Endodermal cell (in vitro differentiated cells): ENCODE measurements around the gene GALNT6. TPM values are rescaled to one million over a fixed set of nuclear protein-coding genes. Genes with fewer than 3 reads are reported as not detected.

Experiments
- DNase-seq: peaks from one replicate; pipeline ENCODE4 v3.0.0-alpha.2; 2017
- H3K27ac ChIP-seq: 2 replicates; pipeline ENCODE4 v1.5.1; 2013; ENCODE audit warnings: mild to moderate bottlenecking, low read depth, low read length, moderate library complexity
- H3K27me3 ChIP-seq: 2 replicates; pipeline ENCODE4 v1.6.1; 2013; ENCODE audit warnings: mild to moderate bottlenecking, low read length, moderate library complexity; ENCODE audit not compliant: insufficient read depth, control insufficient read depth, poor library complexity, severe bottlenecking
- H3K36me3 ChIP-seq: 2 replicates; pipeline ENCODE4 v1.7.0; 2013; ENCODE audit warnings: mild to moderate bottlenecking, low read length, moderate library complexity; ENCODE audit not compliant: control insufficient read depth, insufficient read depth
- H3K4me1 ChIP-seq: one replicate; pipeline ENCODE4 v1.7.0; 2013; ENCODE audit warnings: low read length; ENCODE audit not compliant: control insufficient read depth, insufficient read depth
- H3K4me3 ChIP-seq: 2 replicates; pipeline ENCODE4 v1.5.1; 2013; ENCODE audit warnings: mild to moderate bottlenecking, low read length, moderate library complexity
- H3K9ac ChIP-seq: 2 replicates; pipeline ENCODE4 v1.6.1; 2013; ENCODE audit warnings: mild to moderate bottlenecking, low read length, moderate library complexity; ENCODE audit not compliant: poor library complexity, severe bottlenecking; ENCODE audit errors: extremely low read depth
- H3K9me3 ChIP-seq: 2 replicates; pipeline ENCODE4 v1.6.1; 2013; ENCODE audit warnings: mild to moderate bottlenecking, low read length, moderate library complexity; ENCODE audit not compliant: control insufficient read depth
- H3K27ac Mint-ChIP-seq: 2 replicates; pipeline ENCODE4 v1.8.0; 2020; ENCODE audit warnings: mixed read lengths
- H3K27me3 Mint-ChIP-seq: 2 replicates; pipeline ENCODE4 v1.8.0; 2021; ENCODE audit warnings: mild to moderate bottlenecking, mixed read lengths; ENCODE audit not compliant: insufficient read depth
- H3K36me3 Mint-ChIP-seq: 2 replicates; pipeline ENCODE4 v1.8.0; 2020; ENCODE audit warnings: low read depth, mixed read lengths
- H3K4me1 Mint-ChIP-seq: 2 replicates; pipeline ENCODE4 v1.8.0; 2020; ENCODE audit warnings: mixed read lengths
- H3K4me3 Mint-ChIP-seq: 2 replicates; pipeline ENCODE4 v1.8.0; 2020; ENCODE audit warnings: mild to moderate bottlenecking, moderate library complexity, mixed read lengths
- H3K9me3 Mint-ChIP-seq: 2 replicates; pipeline ENCODE4 v1.8.0; 2020; ENCODE audit warnings: mild to moderate bottlenecking, mixed read lengths
- CTCF ChIP-seq: fragments of 200-600 bp; sonication (generic); conservative IDR thresholded peaks from 2 replicates; pipeline ENCODE4 v1.5.0; 2021; ENCODE audit warnings: antibody characterized with exemption, mild to moderate bottlenecking
- WGBS, 2 experiments: methylation state at CpG; one replicate each; pipeline versions ENCODE4 v1.1.5 to v1.1.7; 2013; ENCODE audit warnings: missing lambda C conversion rate in 2 of 2, mixed read lengths in 1 of 2; ENCODE audit not compliant: insufficient coverage in 1 of 2, insufficient read length in 1 of 2; 5-methylcytosine and 5-hydroxymethylcytosine counted together
- total RNA-seq, 2 donors: library from RNA; stranded (reverse); fragmentation: NEBNext Ultra II Directional in 1 of 2; extraction: Animal tissue kit (Norgen Biotek cat#: 25700) in 1 of 2; gene quantifications; 2 replicates in 1 of 2; 3 replicates in 1 of 2; pipeline ENCODE4 v1.2.1, GENCODE V29; 2021

The GALNT6 gene
- total RNA-seq, 2 donors from 2014 or later: 13.9 to 19.1 TPM

- no peak for TF ChIP-seq CTCF
- H3K9me3 ChIP-seq: no peaks in the 10 kb centered on the region
- WGBS, 2 experiments: 92 to 96% methylated on average over 7 of the region's 7 CpGs
- H3K4me1 ChIP-seq: peaks cover 21% of the 10 kb centered on the region
- H3K27me3 Mint-ChIP-seq: no peaks in the 10 kb centered on the region
- H3K9me3 Mint-ChIP-seq: no peaks in the 10 kb centered on the region
- H3K27ac Mint-ChIP-seq: no peak overlapping the region
- H3K4me1 Mint-ChIP-seq: peaks cover 34% of the 10 kb centered on the region
- H3K4me3 ChIP-seq: no peak overlapping the region
- no peak overlapping the region for H3K4me3 Mint-ChIP-seq
- H3K9ac ChIP-seq: no peak overlapping the region
- H3K27ac ChIP-seq: no peak overlapping the region
- H3K36me3 Mint-ChIP-seq: peaks cover 23% of the 10 kb centered on the region
- H3K36me3 ChIP-seq: peaks cover 17% of the 10 kb centered on the region
- no peaks in the 10 kb centered on the region for H3K27me3 ChIP-seq
- no peak for DNase-seq
Observed at GRCh38 chr12:51382173-51382572, 9.0 kb downstream of the GALNT6 start.

GRCh38 chr12:51381226-51382079, 9.8 kb downstream of the GALNT6 start:
- H3K4me3 ChIP-seq: no peak overlapping the region
- H3K9me3 ChIP-seq: no peaks in the 10 kb centered on the region
- no peaks in the 10 kb centered on the region for H3K9me3 Mint-ChIP-seq
- DNase-seq: no peak
- peaks cover 22% of the 10 kb centered on the region for H3K36me3 ChIP-seq
- no peak overlapping the region for H3K27ac Mint-ChIP-seq
- no peak overlapping the region for H3K4me3 Mint-ChIP-seq
- H3K27me3 Mint-ChIP-seq: no peaks in the 10 kb centered on the region
- 50 to 82% methylated on average over 2 to 5 of the region's 5 CpGs for WGBS, 2 experiments
- peaks cover 27% of the 10 kb centered on the region for H3K36me3 Mint-ChIP-seq
- no peak for TF ChIP-seq CTCF
- peaks cover 16% of the 10 kb centered on the region for H3K4me1 ChIP-seq
- H3K9ac ChIP-seq: no peak overlapping the region
- no peaks in the 10 kb centered on the region for H3K27me3 ChIP-seq
- H3K4me1 Mint-ChIP-seq: peaks cover 29% of the 10 kb centered on the region
- no peak overlapping the region for H3K27ac ChIP-seq

GRCh38 chr12:51379571-51379970, 11.6 kb downstream of the GALNT6 start:
- 94 to 95% methylated on average over 9 to 11 of the region's 11 CpGs for WGBS, 2 experiments
- no peak overlapping the region for H3K27ac Mint-ChIP-seq
- no peak overlapping the region for H3K9ac ChIP-seq
- H3K27ac ChIP-seq: no peak overlapping the region
- H3K9me3 ChIP-seq: no peaks in the 10 kb centered on the region
- no peaks in the 10 kb centered on the region for H3K27me3 ChIP-seq
- no peak for DNase-seq
- H3K4me3 Mint-ChIP-seq: no peak overlapping the region
- no peaks in the 10 kb centered on the region for H3K27me3 Mint-ChIP-seq
- peaks cover 26% of the 10 kb centered on the region for H3K4me1 Mint-ChIP-seq
- H3K36me3 Mint-ChIP-seq: peaks cover 35% of the 10 kb centered on the region
- H3K4me1 ChIP-seq: peaks cover 9% of the 10 kb centered on the region
- H3K9me3 Mint-ChIP-seq: no peaks in the 10 kb centered on the region
- TF ChIP-seq CTCF: no peak
- peaks cover 22% of the 10 kb centered on the region for H3K36me3 ChIP-seq
- H3K4me3 ChIP-seq: no peak overlapping the region
